ENCODE data around the gene ADAMTS2. TPM values are rescaled to one million over a fixed set of nuclear protein-coding genes. Genes with fewer than 3 reads are reported as not detected.

ADAMTS2 gene
- total RNA-seq, 1 experiment from 2014 or later: 3.9 TPM

DNA sequence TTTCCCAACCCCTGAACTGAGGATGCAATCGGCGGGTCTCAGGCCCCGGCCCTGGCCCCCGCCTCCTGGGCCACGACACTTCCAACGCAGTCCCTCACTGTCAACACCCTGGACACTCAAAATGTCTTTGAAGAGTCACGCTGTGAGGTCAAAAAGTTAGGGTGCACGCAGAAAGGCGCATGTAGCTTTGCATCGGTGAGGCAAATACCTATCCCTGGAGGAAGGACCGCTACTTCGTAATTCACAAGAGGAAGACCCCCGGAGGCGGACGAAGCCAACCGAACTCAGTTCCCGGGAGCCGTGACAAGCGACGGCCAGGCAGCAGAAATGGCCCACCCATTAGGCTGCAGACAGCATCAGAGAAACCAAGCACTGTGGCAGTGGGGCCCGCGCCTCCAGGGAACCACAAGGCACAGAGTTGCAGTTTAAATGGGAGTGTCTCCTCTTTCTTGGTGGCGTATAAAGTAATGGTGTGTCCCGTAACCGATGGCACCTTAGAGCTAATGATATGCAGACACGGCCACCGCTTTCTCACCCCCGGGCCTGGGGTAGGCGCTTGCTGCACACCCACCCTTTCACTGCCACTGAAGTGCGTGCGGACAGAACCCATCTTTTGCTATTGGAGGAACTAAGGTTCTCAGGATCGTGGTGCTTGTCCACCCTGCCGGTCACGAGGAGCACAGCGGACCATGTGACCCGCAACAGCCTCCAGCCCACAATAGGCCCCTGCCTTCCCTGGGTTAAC, 9.0 kb downstream of the ADAMTS2 start (continued):
- TF ChIP-seq REST (IDR thresholded peaks at IDR 0.05; ENCODE audit: low read depth): no peak

GRCh38 chr5:179333796-179334761, 11.2 kb downstream of the ADAMTS2 start:
- Histone ChIP-seq H3K27ac (ENCODE audit: low read depth, low read length) (no peak overlapping the region), H4K20me1 (ENCODE audit: insufficient read depth) (no peaks in the 10 kb centered on the region), H3K79me2 (ENCODE audit: insufficient read depth, low read length) (no peaks in the 10 kb centered on the region), H3K4me1 (ENCODE audit: control insufficient read depth in 1 of 2, insufficient read depth in 2 of 2, low read length in 2 of 2) (peaks cover 4 to 17% of the 10 kb centered on the region in 2 experiments; a peak in 1 of 4 replicates), H3K36me3 (ENCODE audit: control insufficient read depth in 1 of 2, insufficient read depth in 2 of 2, low read length in 2 of 2) (no peaks in the 10 kb centered on the region), H3K9me3 (ENCODE audit: control insufficient read depth in 1 of 2, insufficient read depth in 1 of 2, low read depth in 1 of 2, low read length in 2 of 2) (no peaks in the 10 kb centered on the region), H3K4me3 (replicated peaks in 1 of 2; ENCODE audit: low read depth in 1 of 2, low read length in 2 of 2) (no peak overlapping the region), H2AFZ (ENCODE audit: low read depth, low read length, poor library complexity, severe bottlenecking) (no peak overlapping the region), H3K9me2 (ENCODE audit: insufficient read depth) (no peaks in the 10 kb centered on the region), H3K9ac (ENCODE audit: low read length) (no peak overlapping the region), H3K4me2 (ENCODE audit: low read length) (no peak overlapping the region), H3K27me3 (ENCODE audit: insufficient read depth, low read length) (no peaks in the 10 kb centered on the region)
- CTCF ChIA-PET: no interaction called here
- POLR2A ChIA-PET: no interaction called here
- intact Hi-C loops (cut with micrococcal nuclease): no loop called here
- RAD21 ChIA-PET (ENCODE audit: low non-redundant PET in 1 of 2, low total read pairs in 2 of 2, uncharacterized antibody in 2 of 2, unreplicated experiment in 2 of 2): no interaction called here
- ATAC-seq: no peak
- DNase-seq (ENCODE audit: low read depth, low spot score): no peak
- no TSS peak for BruUV-seq (replicated peaks)
- TF ChIP-seq FOSL1 (IDR thresholded peaks at IDR 0.05; ENCODE audit: low read depth) (no peak), ATF3 (IDR thresholded peaks at IDR 0.05) (no peak), ZNF274 (IDR thresholded peaks at IDR 0.05; ENCODE audit: low read depth, low read length) (no peak), EGR1 (IDR thresholded peaks at IDR 0.05; ENCODE audit: low read depth) (no peak), CEBPB (IDR thresholded peaks at IDR 0.05; ENCODE audit: low read depth) (no peak), SIN3A (IDR thresholded peaks at IDR 0.05; ENCODE audit: low read depth) (no peak), ZFX (IDR thresholded peaks at IDR 0.05) (no peak), POLR2AphosphoS5 (IDR thresholded peaks at IDR 0.05; ENCODE audit: low read depth, low read length) (no peak), CBX3 (IDR thresholded peaks at IDR 0.05; ENCODE audit: low read depth) (no peak), CTCF (IDR thresholded peaks at IDR 0.05 in 2 of 3, conservative IDR thresholded peaks at IDR 0.05 in 1 of 3; ENCODE audit: borderline replicate concordance in 1 of 3, insufficient read depth in 1 of 3, low read depth in 2 of 3, low read length in 2 of 3) (no peak), POLR2A (IDR thresholded peaks at IDR 0.05; ENCODE audit: borderline replicate concordance, extremely low read depth, insufficient read depth, insufficient read length) (no peak), ELF1 (IDR thresholded peaks at IDR 0.05; ENCODE audit: borderline replicate concordance, low read depth) (no peak)
- TF ChIP-seq, protein P1, sequence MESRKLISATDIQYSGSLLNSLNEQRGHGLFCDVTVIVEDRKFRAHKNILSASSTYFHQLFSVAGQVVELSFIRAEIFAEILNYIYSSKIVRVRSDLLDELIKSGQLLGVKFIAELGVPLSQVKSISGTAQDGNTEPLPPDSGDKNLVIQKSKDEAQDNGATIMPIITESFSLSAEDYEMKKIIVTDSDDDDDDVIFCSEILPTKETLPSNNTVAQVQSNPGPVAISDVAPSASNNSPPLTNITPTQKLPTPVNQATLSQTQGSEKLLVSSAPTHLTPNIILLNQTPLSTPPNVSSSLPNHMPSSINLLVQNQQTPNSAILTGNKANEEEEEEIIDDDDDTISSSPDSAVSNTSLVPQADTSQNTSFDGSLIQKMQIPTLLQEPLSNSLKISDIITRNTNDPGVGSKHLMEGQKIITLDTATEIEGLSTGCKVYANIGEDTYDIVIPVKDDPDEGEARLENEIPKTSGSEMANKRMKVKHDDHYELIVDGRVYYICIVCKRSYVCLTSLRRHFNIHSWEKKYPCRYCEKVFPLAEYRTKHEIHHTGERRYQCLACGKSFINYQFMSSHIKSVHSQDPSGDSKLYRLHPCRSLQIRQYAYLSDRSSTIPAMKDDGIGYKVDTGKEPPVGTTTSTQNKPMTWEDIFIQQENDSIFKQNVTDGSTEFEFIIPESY (IDR thresholded peaks at IDR 0.05; ENCODE audit: extremely low read depth, insufficient replicate concordance, low read length): no peak
- TF ChIP-seq, protein P2, sequence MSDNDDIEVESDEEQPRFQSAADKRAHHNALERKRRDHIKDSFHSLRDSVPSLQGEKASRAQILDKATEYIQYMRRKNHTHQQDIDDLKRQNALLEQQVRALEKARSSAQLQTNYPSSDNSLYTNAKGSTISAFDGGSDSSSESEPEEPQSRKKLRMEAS (IDR thresholded peaks at IDR 0.05): no peak

Data from HCT116 (cell line).